ENCODE measurements around the gene MTMR10. TPM values are rescaled to one million over a fixed set of nuclear protein-coding genes. Genes with fewer than 3 reads are reported as not detected.

Gene MTMR10
- total and polyA plus RNA-seq, 9 donors = 13.6 to 21.3 (median 15.4) TPM

DNA sequence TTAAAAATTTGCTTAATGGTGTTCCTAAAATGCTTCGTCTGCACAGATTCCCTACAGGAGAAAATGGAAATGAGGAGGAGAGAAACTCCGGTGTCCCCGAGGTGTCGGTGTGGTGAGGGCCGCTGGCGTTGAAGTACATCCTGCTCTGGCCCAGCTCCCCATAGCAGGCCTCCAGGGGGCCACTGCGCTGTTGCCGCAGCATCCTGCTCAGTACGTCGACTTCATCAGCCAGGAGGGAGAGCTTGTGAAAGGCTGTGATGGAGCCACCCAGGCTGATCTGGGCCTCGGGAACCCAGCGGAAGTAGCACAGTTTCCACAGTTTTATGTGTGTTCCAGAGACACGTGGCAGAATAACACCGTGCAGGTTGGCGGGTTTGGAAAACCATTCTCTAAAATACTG is 49.9 kb downstream of the MTMR10 start:
- H3K4me1 ChIP-seq (ENCODE audit: control insufficient read depth, insufficient read depth, low read length) = no peaks in the 10 kb centered on the region
- no peak overlapping the region for H3K4me3 ChIP-seq (ENCODE audit: low read length)
- H3K36me3 ChIP-seq (ENCODE audit: control insufficient read depth, insufficient read depth, low read length) = peaks cover 53% of the 10 kb centered on the region
- H3K27me3 ChIP-seq (ENCODE audit: control insufficient read depth, insufficient read depth, low read length) = no peaks in the 10 kb centered on the region
- 89% methylated on average over 9 of the region's 15 CpGs for WGBS (ENCODE audit: insufficient coverage)
- DNase-seq = no peak
- H3K9me3 ChIP-seq (replicated peaks; ENCODE audit: control insufficient read depth, low read depth, low read length) = no peaks in the 10 kb centered on the region
- H3K27ac ChIP-seq (ENCODE audit: low read length) = no peak overlapping the region

DNA sequence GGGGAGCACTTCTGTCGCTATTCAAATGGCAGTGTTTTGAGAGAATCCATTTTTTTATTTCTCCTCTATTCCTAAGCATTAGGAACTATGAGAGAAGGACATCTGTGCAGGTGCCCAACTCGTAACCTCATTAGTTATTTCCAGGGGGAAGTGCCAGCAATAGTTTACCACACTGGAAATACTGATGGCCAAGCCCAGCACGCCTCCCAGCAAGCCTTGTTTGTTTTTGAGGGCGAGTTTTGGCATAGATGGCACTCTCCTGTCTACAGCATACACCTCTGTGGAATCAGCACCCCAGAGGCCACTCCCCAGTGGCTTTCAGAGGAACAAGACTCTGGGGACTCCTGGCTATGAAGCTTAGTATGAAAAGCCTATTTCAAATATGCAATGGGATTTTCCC is 51.1 kb downstream of the MTMR10 start:
- no peaks in the 10 kb centered on the region for H3K27me3 ChIP-seq (ENCODE audit: control insufficient read depth, insufficient read depth, low read length)
- H3K4me3 ChIP-seq (ENCODE audit: low read length) = no peak overlapping the region
- H3K9me3 ChIP-seq (replicated peaks; ENCODE audit: control insufficient read depth, low read depth, low read length) = no peaks in the 10 kb centered on the region
- H3K4me1 ChIP-seq (ENCODE audit: control insufficient read depth, insufficient read depth, low read length) = no peaks in the 10 kb centered on the region
- DNase-seq = no peak
- WGBS (ENCODE audit: insufficient coverage) = 93% methylated on average over 2 of the region's 4 CpGs
- H3K36me3 ChIP-seq (ENCODE audit: control insufficient read depth, insufficient read depth, low read length) = peaks cover 44% of the 10 kb centered on the region
- H3K27ac ChIP-seq (ENCODE audit: low read length) = no peak overlapping the region

DNA sequence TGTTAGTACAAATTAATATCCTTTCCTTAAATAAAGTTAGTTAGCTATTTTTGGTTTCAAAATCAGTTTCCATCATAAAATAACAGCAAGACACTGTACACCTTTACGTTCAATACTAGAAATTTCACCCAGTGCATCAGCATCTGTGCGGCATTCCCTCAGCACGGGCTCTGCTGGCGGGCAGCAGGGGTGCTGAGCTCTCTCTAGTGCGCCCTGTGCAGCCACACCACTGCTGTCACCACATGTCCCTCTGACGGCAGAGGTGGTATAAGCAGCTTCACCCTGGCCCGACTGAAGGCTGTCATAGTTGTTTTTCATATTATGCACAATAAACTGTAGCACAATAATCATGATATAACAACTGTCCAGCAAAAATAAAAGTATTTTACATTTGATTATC is 52.3 kb downstream of the MTMR10 start:
- Histone ChIP-seq H3K4me3 (ENCODE audit: low read length) (no peak overlapping the region), H3K27ac (ENCODE audit: low read length) (no peak overlapping the region), H3K9me3 (replicated peaks; ENCODE audit: control insufficient read depth, low read depth, low read length) (no peaks in the 10 kb centered on the region), H3K27me3 (ENCODE audit: control insufficient read depth, insufficient read depth, low read length) (no peaks in the 10 kb centered on the region), H3K4me1 (ENCODE audit: control insufficient read depth, insufficient read depth, low read length) (no peaks in the 10 kb centered on the region), H3K36me3 (ENCODE audit: control insufficient read depth, insufficient read depth, low read length) (peaks cover 41% of the 10 kb centered on the region)
- 100% methylated on average over 1 of the region's 7 CpGs for WGBS (ENCODE audit: insufficient coverage)
- DNase-seq = no peak

DNA sequence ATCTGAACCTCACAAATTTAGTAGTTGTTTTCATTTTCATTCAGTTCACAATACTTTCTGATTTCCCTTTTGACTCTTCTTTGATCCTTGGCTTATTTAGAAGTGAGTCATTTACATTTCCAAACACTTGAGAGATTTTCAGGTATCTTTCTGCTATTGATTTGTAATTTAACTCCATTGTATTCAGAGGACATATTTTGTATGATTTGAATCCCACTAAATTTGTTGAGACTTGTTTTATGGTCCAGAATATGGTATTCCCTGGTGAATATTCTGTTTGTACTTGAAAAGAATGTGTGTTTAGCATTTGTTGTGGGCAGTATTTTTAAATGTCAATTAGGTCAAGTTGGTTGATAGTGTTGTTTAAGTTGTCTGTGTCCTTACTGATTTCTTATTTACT is 58.1 kb downstream of the MTMR10 start:
- no peaks in the 10 kb centered on the region for H3K4me1 ChIP-seq (ENCODE audit: control insufficient read depth, insufficient read depth, low read length)
- no peak overlapping the region for H3K27ac ChIP-seq (ENCODE audit: low read length)
- H3K27me3 ChIP-seq (ENCODE audit: control insufficient read depth, insufficient read depth, low read length) = no peaks in the 10 kb centered on the region
- DNase-seq = no peak
- H3K9me3 ChIP-seq (replicated peaks; ENCODE audit: control insufficient read depth, low read depth, low read length) = no peaks in the 10 kb centered on the region
- H3K36me3 ChIP-seq (ENCODE audit: control insufficient read depth, insufficient read depth, low read length) = peaks cover 38% of the 10 kb centered on the region
- H3K4me3 ChIP-seq (ENCODE audit: low read length) = no peak overlapping the region

DNA sequence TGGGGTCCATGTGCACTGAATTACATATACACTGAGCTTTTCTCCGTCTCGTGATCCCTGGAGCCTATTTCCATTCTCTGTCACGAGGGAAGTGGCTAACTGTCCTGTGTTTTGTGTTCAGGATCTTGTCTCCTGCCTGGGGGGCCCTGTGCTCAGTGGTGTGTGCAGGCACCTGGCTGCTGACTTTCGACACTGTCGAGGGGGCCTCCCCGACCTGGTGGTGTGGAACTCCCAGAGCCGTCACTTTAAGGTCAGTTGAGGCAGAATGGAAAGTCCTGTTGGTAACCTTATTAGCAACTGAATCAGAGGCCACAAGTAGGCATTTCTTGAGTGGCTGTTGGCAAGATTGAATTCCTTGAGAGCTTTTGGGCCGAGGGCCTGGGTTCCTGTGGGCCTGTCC is 61.0 kb downstream of the MTMR10 start:
- Histone ChIP-seq H3K4me3 (ENCODE audit: low read length) (no peak overlapping the region), H3K27me3 (ENCODE audit: control insufficient read depth, insufficient read depth, low read length) (no peaks in the 10 kb centered on the region), H3K4me1 (ENCODE audit: control insufficient read depth, insufficient read depth, low read length) (no peaks in the 10 kb centered on the region), H3K36me3 (ENCODE audit: control insufficient read depth, insufficient read depth, low read length) (peaks cover 59% of the 10 kb centered on the region), H3K9me3 (replicated peaks; ENCODE audit: control insufficient read depth, low read depth, low read length) (no peaks in the 10 kb centered on the region), H3K27ac (ENCODE audit: low read length) (no peak overlapping the region)
- 91% methylated on average over 8 of the region's 8 CpGs for WGBS (ENCODE audit: insufficient coverage)
- no peak for DNase-seq

DNA sequence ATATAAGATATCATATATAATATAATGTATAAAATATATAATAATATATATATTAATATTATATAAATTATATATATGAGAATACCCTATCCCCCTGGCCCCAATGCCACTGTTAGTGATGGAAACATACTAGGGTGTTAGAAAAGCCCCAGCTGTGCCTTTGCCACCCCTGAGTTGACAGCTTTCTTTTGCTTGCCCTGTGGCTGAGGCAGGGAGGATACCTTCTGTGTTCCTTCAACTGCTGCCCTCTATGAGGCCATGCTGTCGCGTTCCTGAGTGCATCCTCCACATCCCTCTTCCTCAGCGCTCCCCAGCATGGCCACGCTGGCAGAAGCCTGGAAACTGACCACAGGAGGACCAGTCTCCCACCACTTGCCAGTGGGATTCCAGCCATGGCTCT is 61.4 kb downstream of the MTMR10 start:
- Histone ChIP-seq H3K27me3 (ENCODE audit: control insufficient read depth, insufficient read depth, low read length) (no peaks in the 10 kb centered on the region), H3K27ac (ENCODE audit: low read length) (no peak overlapping the region), H3K36me3 (ENCODE audit: control insufficient read depth, insufficient read depth, low read length) (peaks cover 63% of the 10 kb centered on the region), H3K4me3 (ENCODE audit: low read length) (no peak overlapping the region), H3K4me1 (ENCODE audit: control insufficient read depth, insufficient read depth, low read length) (no peaks in the 10 kb centered on the region), H3K9me3 (replicated peaks; ENCODE audit: control insufficient read depth, low read depth, low read length) (no peaks in the 10 kb centered on the region)
- no peak for DNase-seq
- 91% methylated on average over 4 of the region's 4 CpGs for WGBS (ENCODE audit: insufficient coverage)

- DNase-seq = peak; percentile 19
- H3K27me3 ChIP-seq (ENCODE audit: control insufficient read depth, insufficient read depth, low read length) = no peaks in the 10 kb centered on the region
- H3K4me3 ChIP-seq (ENCODE audit: low read length) = no peak overlapping the region
- H3K9me3 ChIP-seq (replicated peaks; ENCODE audit: control insufficient read depth, low read depth, low read length) = no peaks in the 10 kb centered on the region
- WGBS (ENCODE audit: insufficient coverage) = 78% methylated on average over 7 of the region's 10 CpGs
- H3K27ac ChIP-seq (ENCODE audit: low read length) = no peak overlapping the region
- H3K36me3 ChIP-seq (ENCODE audit: control insufficient read depth, insufficient read depth, low read length) = peaks cover 66% of the 10 kb centered on the region
- H3K4me1 ChIP-seq (ENCODE audit: control insufficient read depth, insufficient read depth, low read length) = no peaks in the 10 kb centered on the region
Observed at GRCh38 chr15:30929064-30929669, 62.3 kb downstream of the MTMR10 start.

GRCh38 chr15:30928076-30928475 is 63.4 kb downstream of the MTMR10 start:
- WGBS (ENCODE audit: insufficient coverage) = 60% methylated on average over 1 of the region's 5 CpGs
- peaks cover 66% of the 10 kb centered on the region for H3K36me3 ChIP-seq (ENCODE audit: control insufficient read depth, insufficient read depth, low read length)
- DNase-seq = no peak
- H3K27ac ChIP-seq (ENCODE audit: low read length) = no peak overlapping the region
- H3K4me3 ChIP-seq (ENCODE audit: low read length) = no peak overlapping the region
- H3K9me3 ChIP-seq (replicated peaks; ENCODE audit: control insufficient read depth, low read depth, low read length) = no peaks in the 10 kb centered on the region
- H3K4me1 ChIP-seq (ENCODE audit: control insufficient read depth, insufficient read depth, low read length) = peaks cover 3% of the 10 kb centered on the region
- H3K27me3 ChIP-seq (ENCODE audit: control insufficient read depth, insufficient read depth, low read length) = no peaks in the 10 kb centered on the region

DNA sequence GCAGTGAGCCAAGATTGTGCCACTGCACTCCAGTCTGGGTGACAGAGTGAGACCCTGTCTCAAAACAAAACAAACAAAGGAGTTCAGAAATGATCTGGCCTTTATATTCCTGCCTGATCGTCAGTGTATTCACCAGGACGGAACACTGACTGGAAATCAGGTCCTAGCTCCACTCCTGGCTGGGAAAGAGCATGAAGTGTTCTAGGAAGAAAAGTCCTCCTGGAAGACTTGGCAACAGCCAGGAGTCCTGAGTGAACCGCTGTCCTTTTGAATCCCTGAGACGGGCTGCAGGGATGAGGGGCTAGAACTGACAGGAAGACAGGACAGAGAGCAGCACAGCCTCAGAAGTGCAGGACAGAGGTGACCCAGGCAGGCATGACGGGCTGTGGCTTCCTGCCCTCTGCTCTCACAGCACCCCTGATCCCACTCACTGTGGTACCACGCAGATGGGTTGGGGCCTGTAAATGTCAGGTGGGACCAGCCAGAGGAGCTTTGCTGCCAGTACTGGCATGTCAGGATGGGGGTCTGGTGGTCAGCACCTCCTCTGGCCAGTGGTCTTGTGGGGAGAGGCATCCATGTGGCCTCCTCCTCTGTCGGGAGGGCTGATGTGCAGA is 64.2 kb downstream of the MTMR10 start:
- 69% methylated on average over 6 of the region's 7 CpGs for WGBS (ENCODE audit: insufficient coverage)
- Histone ChIP-seq H3K9me3 (replicated peaks; ENCODE audit: control insufficient read depth, low read depth, low read length) (no peaks in the 10 kb centered on the region), H3K4me1 (ENCODE audit: control insufficient read depth, insufficient read depth, low read length) (peaks cover 9% of the 10 kb centered on the region), H3K27ac (ENCODE audit: low read length) (no peak overlapping the region), H3K27me3 (ENCODE audit: control insufficient read depth, insufficient read depth, low read length) (no peaks in the 10 kb centered on the region), H3K36me3 (ENCODE audit: control insufficient read depth, insufficient read depth, low read length) (peaks cover 72% of the 10 kb centered on the region), H3K4me3 (ENCODE audit: low read length) (no peak overlapping the region)
- no peak for DNase-seq

DNA sequence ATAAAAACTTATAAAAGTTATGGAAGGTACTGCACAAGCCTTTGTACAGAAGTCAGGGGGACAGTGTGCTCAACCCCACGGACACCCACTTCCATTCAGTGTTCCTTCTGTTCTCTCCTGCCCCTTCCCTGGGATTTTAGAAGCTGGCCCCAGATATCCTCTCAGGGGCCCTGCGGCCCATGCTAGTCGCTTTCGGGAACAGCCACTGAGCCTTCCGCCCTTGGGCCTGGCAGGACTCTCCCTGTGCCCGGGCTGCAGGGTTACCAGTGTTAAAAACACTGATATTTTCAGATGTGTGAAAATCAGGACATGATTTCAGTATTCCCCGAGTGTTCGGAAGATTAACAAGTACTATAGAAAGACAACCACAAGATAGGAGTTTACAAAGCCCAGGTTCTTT is 65.3 kb downstream of the MTMR10 start:
- Histone ChIP-seq H3K9me3 (replicated peaks; ENCODE audit: control insufficient read depth, low read depth, low read length) (no peaks in the 10 kb centered on the region), H3K27ac (ENCODE audit: low read length) (no peak overlapping the region), H3K36me3 (ENCODE audit: control insufficient read depth, insufficient read depth, low read length) (peaks cover 78% of the 10 kb centered on the region), H3K4me1 (ENCODE audit: control insufficient read depth, insufficient read depth, low read length) (peaks cover 17% of the 10 kb centered on the region), H3K4me3 (ENCODE audit: low read length) (no peak overlapping the region), H3K27me3 (ENCODE audit: control insufficient read depth, insufficient read depth, low read length) (no peaks in the 10 kb centered on the region)
- 81% methylated on average over 4 of the region's 8 CpGs for WGBS (ENCODE audit: insufficient coverage)
- DNase-seq = no peak

GRCh38 chr15:30925686-30926085 is 65.7 kb downstream of the MTMR10 start:
- no peaks in the 10 kb centered on the region for H3K9me3 ChIP-seq (replicated peaks; ENCODE audit: control insufficient read depth, low read depth, low read length)
- no peak overlapping the region for H3K4me3 ChIP-seq (ENCODE audit: low read length)
- peaks cover 22% of the 10 kb centered on the region for H3K4me1 ChIP-seq (ENCODE audit: control insufficient read depth, insufficient read depth, low read length)
- H3K27ac ChIP-seq (ENCODE audit: low read length) = no peak overlapping the region
- peaks cover 79% of the 10 kb centered on the region for H3K36me3 ChIP-seq (ENCODE audit: control insufficient read depth, insufficient read depth, low read length)
- no peaks in the 10 kb centered on the region for H3K27me3 ChIP-seq (ENCODE audit: control insufficient read depth, insufficient read depth, low read length)
- DNase-seq = no peak
- WGBS (ENCODE audit: insufficient coverage) = 86% methylated on average over 6 of the region's 9 CpGs

All from muscle of leg (tissue), 11 donors.